Memory B cell (primary cell): ENCODE data around the gene SLC6A1.

ENCODE experiments used
- ATAC-seq: fragments of 150-1000 bp; cut with Tn5 transposase; 2 replicates; pipeline ENCODE4 v1.10.0; 2021; ENCODE audit warnings: low read depth, mild to moderate bottlenecking, moderate library complexity
- DNase-seq, 2 donors: peaks; one replicate each; pipeline ENCODE4 v3.0.0; 2022; ENCODE audit warnings: low spot score in 2 of 2
- H3K27ac Mint-ChIP-seq: one replicate; pipeline ENCODE4 v1.8.0; 2022; ENCODE audit warnings: mild to moderate bottlenecking, moderate library complexity, mixed read lengths
- H3K27me3 Mint-ChIP-seq: one replicate; pipeline ENCODE4 v1.8.0; 2022; ENCODE audit warnings: mixed read lengths
- H3K36me3 Mint-ChIP-seq: one replicate; pipeline ENCODE4 v1.8.0; 2022; ENCODE audit warnings: mild to moderate bottlenecking, mixed read lengths
- H3K4me1 Mint-ChIP-seq: one replicate; pipeline ENCODE4 v1.8.0; 2022; ENCODE audit warnings: mixed read lengths
- H3K4me3 Mint-ChIP-seq: one replicate; pipeline ENCODE4 v1.8.0; 2022; ENCODE audit warnings: mild to moderate bottlenecking, moderate library complexity, mixed read lengths
- H3K9me3 Mint-ChIP-seq: one replicate; pipeline ENCODE4 v1.8.0; 2022; ENCODE audit warnings: mixed read lengths

Gene SLC6A1

GRCh38 chr3:10994306-10994705 lies 1.8 kb downstream of the SLC6A1 start:
- DNase-seq (no peak), ATAC-seq (no peak)
- Mint-ChIP-seq H3K4me1 (peaks cover 7% of the 10 kb centered on the region), H3K27ac (no peak overlapping the region), H3K4me3 (no peak overlapping the region), H3K36me3 (peaks cover 3% of the 10 kb centered on the region), H3K27me3 (peaks cover 37% of the 10 kb centered on the region), H3K9me3 (peaks cover 6% of the 10 kb centered on the region)

DNA sequence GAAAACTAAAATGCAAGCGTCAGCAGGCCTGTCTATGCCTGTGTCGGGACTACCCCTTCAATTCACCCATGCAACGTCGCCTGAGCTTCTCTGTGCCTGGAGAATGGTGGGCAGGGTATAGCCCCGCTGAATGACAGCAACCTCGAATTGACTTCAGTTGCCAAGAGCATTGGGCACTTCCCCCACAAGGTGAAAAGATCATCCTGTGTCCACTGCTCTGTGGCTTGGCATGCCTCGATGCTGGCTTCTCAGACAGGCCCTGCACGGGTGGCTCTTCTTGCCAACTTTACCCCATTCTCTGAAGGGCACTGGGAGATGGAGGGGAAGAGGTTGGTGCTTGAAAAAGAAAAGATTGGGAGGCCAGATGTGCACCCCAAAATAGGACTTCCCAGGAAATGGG lies 3.3 kb downstream of the SLC6A1 start:
- Mint-ChIP-seq H3K36me3 (peaks cover 3% of the 10 kb centered on the region), H3K4me3 (no peak overlapping the region), H3K9me3 (no peaks in the 10 kb centered on the region), H3K27ac (no peak overlapping the region), H3K4me1 (peaks cover 7% of the 10 kb centered on the region), H3K27me3 (peaks cover 30% of the 10 kb centered on the region)
- ATAC-seq: no peak
- no peak for DNase-seq

DNA sequence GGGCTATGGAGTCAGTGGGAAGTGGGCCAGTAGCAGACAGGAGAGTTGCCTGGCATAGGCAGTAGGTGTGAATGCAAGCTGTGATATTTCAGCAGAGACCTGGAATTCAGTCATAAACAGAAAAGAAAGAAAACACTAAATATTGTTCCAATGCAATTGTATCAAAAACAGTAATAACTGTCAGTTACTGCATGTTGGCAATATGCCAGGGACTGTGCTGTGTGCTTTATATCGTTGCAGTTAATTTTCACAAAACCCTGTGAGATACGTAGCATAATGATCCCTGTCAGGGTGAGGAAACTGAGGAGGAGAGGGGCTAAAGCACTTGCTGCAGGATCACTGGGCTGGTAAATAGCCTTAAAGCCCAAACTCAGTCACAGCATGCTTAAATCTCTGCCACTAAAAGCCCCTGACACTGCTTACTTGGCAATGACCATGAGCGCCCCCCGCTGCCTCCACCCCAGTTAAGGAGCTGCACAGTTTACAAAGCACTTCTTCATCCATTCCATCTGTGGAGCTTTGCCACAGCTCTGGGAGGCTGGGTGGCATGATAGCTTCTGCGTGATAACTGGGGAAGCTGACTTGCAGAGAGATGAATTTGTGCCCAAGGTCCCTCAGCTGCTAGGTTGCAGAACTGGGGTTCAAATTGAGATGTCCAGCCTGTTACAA lies 3.9 kb downstream of the SLC6A1 start:
- Mint-ChIP-seq H3K4me3 (no peak overlapping the region), H3K36me3 (peaks cover 3% of the 10 kb centered on the region), H3K9me3 (no peaks in the 10 kb centered on the region), H3K4me1 (peaks cover 5% of the 10 kb centered on the region), H3K27ac (no peak overlapping the region), H3K27me3 (peaks cover 24% of the 10 kb centered on the region)
- DNase-seq: no peak
- no peak for ATAC-seq

- Mint-ChIP-seq H3K27me3 (peaks cover 19% of the 10 kb centered on the region), H3K9me3 (no peaks in the 10 kb centered on the region), H3K4me3 (no peak overlapping the region), H3K27ac (no peak overlapping the region), H3K4me1 (peaks cover under 1% of the 10 kb centered on the region), H3K36me3 (no peaks in the 10 kb centered on the region)
- DNase-seq: no peak
- ATAC-seq: no peak
Observed at GRCh38 chr3:10997196-10997595, 4.6 kb downstream of the SLC6A1 start.

- H3K9me3 Mint-ChIP-seq: no peaks in the 10 kb centered on the region
- ATAC-seq: no peak
- no peaks in the 10 kb centered on the region for H3K4me1 Mint-ChIP-seq
- no peak overlapping the region for H3K27ac Mint-ChIP-seq
- H3K27me3 Mint-ChIP-seq: peaks cover 17% of the 10 kb centered on the region
- no peak overlapping the region for H3K4me3 Mint-ChIP-seq
- H3K36me3 Mint-ChIP-seq: no peaks in the 10 kb centered on the region
- no peak for DNase-seq
Observed at GRCh38 chr3:10998542-10998941, 6.0 kb downstream of the SLC6A1 start.

GRCh38 chr3:10999221-11000107 lies 6.9 kb downstream of the SLC6A1 start:
- H3K27me3 Mint-ChIP-seq: peaks cover 15% of the 10 kb centered on the region
- no peak for DNase-seq
- H3K4me1 Mint-ChIP-seq: no peaks in the 10 kb centered on the region
- no peaks in the 10 kb centered on the region for H3K9me3 Mint-ChIP-seq
- no peak for ATAC-seq
- H3K36me3 Mint-ChIP-seq: no peaks in the 10 kb centered on the region
- H3K4me3 Mint-ChIP-seq: no peak overlapping the region
- no peak overlapping the region for H3K27ac Mint-ChIP-seq

- Mint-ChIP-seq H3K4me3 (no peak overlapping the region), H3K27ac (no peak overlapping the region), H3K9me3 (no peaks in the 10 kb centered on the region), H3K4me1 (peaks cover 2% of the 10 kb centered on the region), H3K27me3 (peaks cover 7% of the 10 kb centered on the region), H3K36me3 (no peaks in the 10 kb centered on the region)
- no peak for ATAC-seq
- no peak for DNase-seq
Observed at GRCh38 chr3:11000528-11000927, 8.0 kb downstream of the SLC6A1 start.

DNA sequence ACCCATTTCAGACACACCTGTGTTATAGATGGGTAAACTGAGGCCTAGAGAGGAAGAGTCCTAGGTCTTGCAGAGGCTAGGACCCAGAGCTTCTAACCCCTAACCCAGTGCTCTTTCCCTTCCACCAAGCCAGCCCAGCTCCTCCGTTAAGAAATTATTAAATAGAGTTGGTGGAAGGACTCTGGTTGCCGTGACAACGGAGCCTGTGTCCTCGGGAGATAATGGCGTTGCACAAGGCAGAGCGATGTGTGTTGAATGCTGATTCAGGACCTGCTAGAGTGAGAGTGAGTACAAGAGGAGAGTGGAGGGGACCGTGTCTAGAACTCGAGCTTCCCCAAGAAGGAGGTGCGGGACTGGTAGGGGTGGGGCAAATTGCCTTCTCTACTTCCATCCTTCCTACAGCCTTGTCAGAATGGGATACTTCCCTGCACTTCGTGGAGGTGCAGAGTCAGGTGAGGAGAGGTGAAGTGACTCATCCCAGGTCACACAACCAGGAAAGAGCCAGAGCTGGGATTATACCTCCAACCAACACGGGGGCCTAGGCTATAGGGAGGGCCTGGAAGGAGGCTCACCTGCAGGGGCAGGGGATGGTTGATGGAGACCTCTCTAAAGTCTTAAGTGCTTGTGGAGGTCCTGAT lies 8.6 kb downstream of the SLC6A1 start:
- no peak overlapping the region for H3K27ac Mint-ChIP-seq
- H3K9me3 Mint-ChIP-seq: no peaks in the 10 kb centered on the region
- H3K4me1 Mint-ChIP-seq: peaks cover 3% of the 10 kb centered on the region
- H3K4me3 Mint-ChIP-seq: no peak overlapping the region
- H3K36me3 Mint-ChIP-seq: no peaks in the 10 kb centered on the region
- peaks cover 5% of the 10 kb centered on the region for H3K27me3 Mint-ChIP-seq
- ATAC-seq: no peak
- no peak for DNase-seq

- H3K27ac Mint-ChIP-seq: no peak overlapping the region
- H3K36me3 Mint-ChIP-seq: no peaks in the 10 kb centered on the region
- no peak overlapping the region for H3K4me3 Mint-ChIP-seq
- H3K9me3 Mint-ChIP-seq: no peaks in the 10 kb centered on the region
- H3K27me3 Mint-ChIP-seq: peaks cover 5% of the 10 kb centered on the region
- peaks cover 3% of the 10 kb centered on the region for H3K4me1 Mint-ChIP-seq
- no peak for DNase-seq
- ATAC-seq: no peak
Observed at GRCh38 chr3:11001658-11002021, 9.1 kb downstream of the SLC6A1 start.

DNA sequence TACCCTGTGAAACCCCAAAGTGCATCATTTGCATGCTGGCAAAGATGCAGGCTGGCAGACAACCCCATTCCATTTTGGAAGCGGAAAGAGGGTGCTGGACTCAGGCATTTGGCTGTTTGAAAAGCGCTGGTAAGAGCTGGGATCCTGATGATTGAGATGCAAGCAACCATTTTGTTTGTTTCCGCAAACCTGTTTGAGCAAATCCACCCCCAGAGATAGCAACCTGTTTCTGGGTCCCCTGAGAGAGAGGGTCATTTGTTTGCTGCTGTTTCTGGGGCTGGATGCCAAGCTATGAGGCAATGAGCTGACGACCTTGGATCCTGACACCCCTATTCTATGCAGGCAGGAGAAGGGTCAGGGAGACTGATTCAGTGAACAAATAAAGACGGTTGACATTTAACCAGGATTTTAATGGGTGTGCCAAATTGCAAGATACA lies 9.8 kb downstream of the SLC6A1 start:
- no peak overlapping the region for H3K4me3 Mint-ChIP-seq
- peaks cover 7% of the 10 kb centered on the region for H3K27me3 Mint-ChIP-seq
- peaks cover 3% of the 10 kb centered on the region for H3K4me1 Mint-ChIP-seq
- H3K9me3 Mint-ChIP-seq: no peaks in the 10 kb centered on the region
- DNase-seq (no peak), ATAC-seq (no peak)
- no peaks in the 10 kb centered on the region for H3K36me3 Mint-ChIP-seq
- no peak overlapping the region for H3K27ac Mint-ChIP-seq

DNA sequence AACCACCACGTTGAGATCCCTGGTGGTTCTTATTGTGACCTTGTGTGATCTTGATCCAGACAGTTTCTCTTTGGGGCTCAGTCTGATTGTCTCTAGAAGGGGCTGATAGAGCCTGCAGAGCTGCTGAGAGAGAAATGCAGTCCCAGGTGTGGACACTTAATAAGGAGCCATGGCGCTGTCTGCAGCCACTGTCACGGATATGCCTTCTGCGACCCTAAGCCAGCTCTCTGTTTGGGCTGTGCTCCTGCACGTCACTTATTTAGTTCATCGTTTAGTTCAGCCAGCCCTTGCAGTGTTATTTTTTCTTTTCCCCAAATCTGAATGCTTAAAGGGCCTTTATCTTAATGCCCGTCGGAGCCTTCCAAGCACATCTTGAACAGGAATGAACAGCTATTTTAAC lies 12.0 kb downstream of the SLC6A1 start:
- peaks cover 4% of the 10 kb centered on the region for H3K27me3 Mint-ChIP-seq
- ATAC-seq: no peak

DNA sequence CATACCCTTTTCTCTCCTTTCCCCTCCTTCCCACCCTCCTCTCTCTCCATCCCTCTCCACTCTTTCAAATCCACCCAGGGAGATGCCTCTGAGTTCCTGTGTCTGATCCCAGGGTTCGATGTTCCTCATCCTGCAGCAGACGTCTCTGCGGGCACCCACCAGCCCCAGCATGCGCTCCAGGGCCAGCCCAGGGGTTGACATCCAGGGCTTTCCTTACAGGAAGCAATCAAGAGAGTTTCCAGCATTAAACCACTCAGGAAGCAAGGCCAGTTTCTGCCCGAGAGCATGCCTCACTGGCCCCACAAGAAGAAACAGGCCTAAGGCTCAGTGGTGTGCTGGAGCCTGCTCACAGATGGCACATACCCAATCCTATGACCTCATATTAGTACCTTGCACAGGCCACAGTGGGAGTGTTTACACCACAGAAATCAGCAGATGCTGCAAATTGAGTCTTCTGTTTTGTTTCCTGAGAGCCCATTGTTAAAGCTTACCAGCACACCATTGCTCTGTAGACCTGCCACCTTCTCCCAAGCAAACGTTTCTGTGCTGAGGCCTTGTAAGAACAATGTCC lies 13.2 kb downstream of the SLC6A1 start:
- H3K4me3 Mint-ChIP-seq: no peak overlapping the region
- no peak overlapping the region for H3K27ac Mint-ChIP-seq
- no peaks in the 10 kb centered on the region for H3K36me3 Mint-ChIP-seq
- no peaks in the 10 kb centered on the region for H3K9me3 Mint-ChIP-seq
- ATAC-seq: no peak
- H3K4me1 Mint-ChIP-seq: peaks cover 3% of the 10 kb centered on the region
- peaks cover 4% of the 10 kb centered on the region for H3K27me3 Mint-ChIP-seq
- no peak for DNase-seq

More for the DNA sequence above, 12.0 kb downstream of the SLC6A1 start:
- H3K4me1 Mint-ChIP-seq: peaks cover 3% of the 10 kb centered on the region
- no peaks in the 10 kb centered on the region for H3K9me3 Mint-ChIP-seq
- no peak overlapping the region for H3K27ac Mint-ChIP-seq
- no peaks in the 10 kb centered on the region for H3K36me3 Mint-ChIP-seq
- no peak for DNase-seq
- H3K4me3 Mint-ChIP-seq: no peak overlapping the region

DNA sequence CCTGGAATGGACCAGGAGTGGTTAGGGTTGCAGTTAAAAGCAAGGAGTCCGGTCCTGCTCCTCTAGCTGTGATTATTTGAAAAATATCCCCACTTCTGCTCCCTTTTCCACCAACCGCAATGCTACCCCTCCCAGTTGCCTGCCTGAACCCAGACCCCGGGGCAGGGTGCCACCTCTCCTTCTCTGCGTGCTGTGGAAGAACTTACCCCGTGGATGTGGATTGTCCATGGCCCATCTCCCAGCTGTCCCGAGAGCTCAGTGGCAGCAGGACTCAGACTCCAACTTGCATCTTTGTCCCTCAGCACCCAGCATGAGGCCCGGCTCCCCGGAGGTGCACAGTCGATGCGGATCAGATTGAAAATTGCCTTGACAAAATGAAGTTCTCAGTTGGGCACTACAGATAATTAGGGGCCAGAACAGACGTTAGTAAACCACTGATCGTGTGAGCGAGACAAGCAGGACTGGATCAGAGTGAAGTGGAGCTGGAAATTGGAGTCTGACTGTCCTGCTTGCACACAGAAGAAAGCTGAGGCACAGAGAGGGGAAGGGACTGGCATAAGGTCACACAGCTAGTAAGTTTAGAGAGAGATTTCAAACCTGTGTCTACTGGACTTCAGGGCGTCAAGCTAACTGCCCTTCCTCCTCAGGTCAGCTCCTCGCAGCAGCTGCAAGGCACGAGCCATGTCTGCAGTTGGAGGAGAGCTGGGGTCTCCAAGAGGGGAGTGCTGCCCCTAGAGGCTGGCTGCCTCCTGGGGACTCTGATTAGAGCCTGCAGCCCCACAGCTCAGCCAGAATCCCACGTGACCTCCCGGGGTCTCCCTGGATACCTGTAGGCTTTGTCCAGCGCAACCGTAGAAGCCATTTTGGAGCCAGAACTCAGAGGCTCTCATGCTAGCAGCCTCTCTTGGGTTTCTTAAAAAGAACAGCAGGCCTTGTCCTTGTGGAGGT lies 14.7 kb downstream of the SLC6A1 start:
- ATAC-seq (no peak), DNase-seq (no peak)
- H3K27ac Mint-ChIP-seq: no peak overlapping the region
- peaks cover 3% of the 10 kb centered on the region for H3K4me1 Mint-ChIP-seq
- H3K36me3 Mint-ChIP-seq: no peaks in the 10 kb centered on the region
- no peaks in the 10 kb centered on the region for H3K9me3 Mint-ChIP-seq
- no peak overlapping the region for H3K4me3 Mint-ChIP-seq
- H3K27me3 Mint-ChIP-seq: peaks cover 8% of the 10 kb centered on the region
